Measurements from ENCODE around the gene UNC5B.
"Not testable (repeated sequence)": the region's sequence is repeated elsewhere in the genome, so short reads cannot be mapped to it uniquely, and the experiment has no call there.

Gene UNC5B

GRCh38 chr10:71294091-71294561, 81.8 kb downstream of the UNC5B start:
- in situ Hi-C loops (cut with HindIII; ENCODE audit: low sequenced_read_pairs): no loop called here

GRCh38 chr10:71294856-71295255, 82.5 kb downstream of the UNC5B start:
- in situ Hi-C loops (cut with HindIII; ENCODE audit: low sequenced_read_pairs): no loop called here

GRCh38 chr10:71295641-71296040, 83.3 kb downstream of the UNC5B start:
- in situ Hi-C loops (cut with HindIII; ENCODE audit: low sequenced_read_pairs): no loop called here

GRCh38 chr10:71296086-71296485, 83.7 kb downstream of the UNC5B start:
- in situ Hi-C loops (cut with HindIII; ENCODE audit: low sequenced_read_pairs): no loop called here

- in situ Hi-C loops (cut with HindIII; ENCODE audit: low sequenced_read_pairs): not testable (repeated sequence)
Observed at GRCh38 chr10:71296811-71297210, 84.4 kb downstream of the UNC5B start.

- in situ Hi-C loops (cut with HindIII; ENCODE audit: low sequenced_read_pairs): no loop called here
Observed at GRCh38 chr10:71297343-71297742, 85.0 kb downstream of the UNC5B start.

- in situ Hi-C loops (cut with HindIII; ENCODE audit: low sequenced_read_pairs): no loop called here
Observed at GRCh38 chr10:71299071-71299785, 86.9 kb downstream of the UNC5B start.

- in situ Hi-C loops (cut with HindIII; ENCODE audit: low sequenced_read_pairs): no loop called here
Observed at GRCh38 chr10:71300555-71301370, 88.4 kb downstream of the UNC5B start.

- in situ Hi-C loops (cut with HindIII; ENCODE audit: low sequenced_read_pairs): no loop called here
Observed at GRCh38 chr10:71301371-71301916, 89.1 kb downstream of the UNC5B start.

- in situ Hi-C loops (cut with HindIII; ENCODE audit: low sequenced_read_pairs): no loop called here
Observed at GRCh38 chr10:71302451-71302850, 90.1 kb downstream of the UNC5B start.

GRCh38 chr10:71302874-71303568, 90.7 kb downstream of the UNC5B start:
- in situ Hi-C loops (cut with HindIII; ENCODE audit: low sequenced_read_pairs): no loop called here

GRCh38 chr10:71303569-71303907, 91.2 kb downstream of the UNC5B start:
- in situ Hi-C loops (cut with HindIII; ENCODE audit: low sequenced_read_pairs): no loop called here

- in situ Hi-C loops (cut with HindIII; ENCODE audit: low sequenced_read_pairs): loop anchor here (5.0 kb wide), 1 partner anchor 78 kb away; no protein-coding TSS in a partner anchor
Observed at GRCh38 chr10:71304914-71305313, 92.5 kb downstream of the UNC5B start.

GRCh38 chr10:71306979-71307378, 94.6 kb downstream of the UNC5B start:
- in situ Hi-C loops (cut with HindIII; ENCODE audit: low sequenced_read_pairs): loop anchor here (5.0 kb wide), 1 partner anchor 80 kb away; no protein-coding TSS in a partner anchor

GRCh38 chr10:71307469-71308085, 95.2 kb downstream of the UNC5B start:
- in situ Hi-C loops (cut with HindIII; ENCODE audit: low sequenced_read_pairs): loop anchor here (5.0 kb wide), 1 partner anchor 80 kb away; no protein-coding TSS in a partner anchor

- in situ Hi-C loops (cut with HindIII; ENCODE audit: low sequenced_read_pairs): loop anchor here (5.0 kb wide), 1 partner anchor 81 kb away; no protein-coding TSS in a partner anchor
Observed at GRCh38 chr10:71308244-71308643, 95.9 kb downstream of the UNC5B start.

- in situ Hi-C loops (cut with HindIII; ENCODE audit: low sequenced_read_pairs): loop anchor here (5.0 kb wide), 1 partner anchor 82 kb away; no protein-coding TSS in a partner anchor
Observed at GRCh38 chr10:71308985-71309384, 96.6 kb downstream of the UNC5B start.

GRCh38 chr10:71309919-71310318, 97.5 kb downstream of the UNC5B start:
- in situ Hi-C loops (cut with HindIII; ENCODE audit: low sequenced_read_pairs): loop anchor here (5.0 kb wide), 1 partner anchor 83 kb away; no protein-coding TSS in a partner anchor

- in situ Hi-C loops (cut with HindIII; ENCODE audit: low sequenced_read_pairs): no loop called here
Observed at GRCh38 chr10:71312220-71312619, 99.8 kb downstream of the UNC5B start.

Data from endothelial cell of hepatic sinusoid (primary cell).